ENCODE data around the gene SAT1.
"Not testable (repeated sequence)": the region's sequence is repeated elsewhere in the genome, so short reads cannot be mapped to it uniquely, and the experiment has no call there.

DNA sequence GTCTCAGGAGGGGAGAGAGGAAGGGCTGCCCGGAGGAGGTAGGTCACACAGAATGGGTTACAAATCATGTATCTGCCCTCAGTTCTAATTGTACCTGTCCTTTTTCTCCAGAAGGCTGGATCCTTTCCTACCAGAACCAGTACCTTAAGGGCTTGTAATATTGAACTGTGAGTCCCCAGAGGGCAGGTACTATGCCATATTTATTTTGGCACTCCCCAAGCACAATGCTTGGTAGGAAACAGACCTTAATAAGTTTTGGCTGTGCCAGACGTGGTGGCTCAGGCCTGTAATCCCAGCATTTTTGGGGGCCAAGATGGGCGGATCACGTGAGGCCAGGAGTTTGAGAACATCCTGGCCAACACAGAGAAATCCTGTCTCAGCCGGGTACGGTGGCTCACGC is 11.9 kb upstream of the SAT1 start:
- TF ChIP-seq, protein P1, sequence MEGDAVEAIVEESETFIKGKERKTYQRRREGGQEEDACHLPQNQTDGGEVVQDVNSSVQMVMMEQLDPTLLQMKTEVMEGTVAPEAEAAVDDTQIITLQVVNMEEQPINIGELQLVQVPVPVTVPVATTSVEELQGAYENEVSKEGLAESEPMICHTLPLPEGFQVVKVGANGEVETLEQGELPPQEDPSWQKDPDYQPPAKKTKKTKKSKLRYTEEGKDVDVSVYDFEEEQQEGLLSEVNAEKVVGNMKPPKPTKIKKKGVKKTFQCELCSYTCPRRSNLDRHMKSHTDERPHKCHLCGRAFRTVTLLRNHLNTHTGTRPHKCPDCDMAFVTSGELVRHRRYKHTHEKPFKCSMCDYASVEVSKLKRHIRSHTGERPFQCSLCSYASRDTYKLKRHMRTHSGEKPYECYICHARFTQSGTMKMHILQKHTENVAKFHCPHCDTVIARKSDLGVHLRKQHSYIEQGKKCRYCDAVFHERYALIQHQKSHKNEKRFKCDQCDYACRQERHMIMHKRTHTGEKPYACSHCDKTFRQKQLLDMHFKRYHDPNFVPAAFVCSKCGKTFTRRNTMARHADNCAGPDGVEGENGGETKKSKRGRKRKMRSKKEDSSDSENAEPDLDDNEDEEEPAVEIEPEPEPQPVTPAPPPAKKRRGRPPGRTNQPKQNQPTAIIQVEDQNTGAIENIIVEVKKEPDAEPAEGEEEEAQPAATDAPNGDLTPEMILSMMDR (IDR thresholded peaks at IDR 0.05) = not testable (repeated sequence)
- not testable (repeated sequence) for TF ChIP-seq POLR2A (IDR thresholded peaks at IDR 0.05)

Data from tibial nerve (tissue), 3 donors.